Activated CD4-positive, CD25-positive, alpha-beta regulatory T cell treated with anti-CD3 and anti-CD28 coated beads, Interleukin-2, amount 50 U/mL, for 16 hours (primary cell): Measurements from ENCODE around the gene VIL1.
A peak's percentile ranks its signal among the peaks of the same experiment; 100 is the strongest.

Experiments used
- DNase-seq: peaks from one replicate; pipeline ENCODE4 v3.0.0-alpha.2; 2020; ENCODE audit warnings: low read depth, low spot score

The VIL1 gene

GRCh38 chr2:218405086-218405745 lies 13.7 kb upstream of the VIL1 start:
- no peak for DNase-seq

GRCh38 chr2:218405746-218406208 lies 13.1 kb upstream of the VIL1 start:
- DNase-seq, result no peak

- DNase-seq, result peak; percentile 79
Measured at GRCh38 chr2:218406209-218406948, 12.5 kb upstream of the VIL1 start.

GRCh38 chr2:218406949-218407618 lies 11.8 kb upstream of the VIL1 start:
- no peak for DNase-seq

- no peak for DNase-seq
Measured at GRCh38 chr2:218407717-218408116, 11.2 kb upstream of the VIL1 start.

- DNase-seq, result no peak
Measured at GRCh38 chr2:218418321-218418716, 604 bp upstream of the VIL1 start.

GRCh38 chr2:218419630-218420216 lies 800 bp downstream of the VIL1 start:
- DNase-seq, result no peak

- no peak for DNase-seq
Measured at GRCh38 chr2:218421027-218421426, 2.1 kb downstream of the VIL1 start.

GRCh38 chr2:218422403-218423086 lies 3.6 kb downstream of the VIL1 start:
- DNase-seq, result no peak

GRCh38 chr2:218423584-218423983 lies 4.7 kb downstream of the VIL1 start:
- no peak for DNase-seq

- no peak for DNase-seq
Measured at GRCh38 chr2:218425531-218425930, 6.6 kb downstream of the VIL1 start.

GRCh38 chr2:218427741-218428140 lies 8.8 kb downstream of the VIL1 start:
- DNase-seq, result no peak

GRCh38 chr2:218428846-218429558 lies 10.1 kb downstream of the VIL1 start:
- no peak for DNase-seq

GRCh38 chr2:218429911-218430692 lies 11.2 kb downstream of the VIL1 start:
- no peak for DNase-seq

- DNase-seq, result no peak
Measured at GRCh38 chr2:218430721-218431120, 11.8 kb downstream of the VIL1 start.

- DNase-seq, result no peak
Measured at GRCh38 chr2:218431878-218432277, 13.0 kb downstream of the VIL1 start.

GRCh38 chr2:218432676-218433365 lies 13.9 kb downstream of the VIL1 start:
- DNase-seq, result no peak

GRCh38 chr2:218434456-218434855 lies 15.5 kb downstream of the VIL1 start:
- no peak for DNase-seq
